ENCODE results near the gene YY1. TPM values are rescaled to one million over a fixed set of nuclear protein-coding genes. Genes with fewer than 3 reads are reported as not detected.

YY1 gene
- total RNA-seq, 4 donors from 2014 or later: 40.2 to 61.7 (median 53.2) TPM

GRCh38 chr14:100192672-100193416 is 46.1 kb upstream of the YY1 start:
- Histone ChIP-seq H3K4me1 (no peaks in the 10 kb centered on the region), H3K27me3 (no peaks in the 10 kb centered on the region), H3K4me3 (peak overlapping the region; percentile 34 to 39), H3K27ac (peak overlapping the region; percentile 82 to 90), H3K9me3 (no peaks in the 10 kb centered on the region), H3K36me3 (no peaks in the 10 kb centered on the region)
- intact Hi-C loops (cut with DNase I; ENCODE audit: low total_unique reads): no loop called here
- TF ChIP-seq POLR2A (IDR thresholded peaks at IDR 0.05) (peak in 1 of 2 donors; percentile 60), CTCF (IDR thresholded peaks at IDR 0.05) (peak; percentile 80 to 98 (median 96))
- peak; percentile 98 to 99 for DNase-seq

- H3K27me3 ChIP-seq: no peaks in the 10 kb centered on the region
- H3K9me3 ChIP-seq: no peaks in the 10 kb centered on the region
- H3K4me3 ChIP-seq: peak overlapping the region; percentile 34 to 39
- TF ChIP-seq CTCF (IDR thresholded peaks at IDR 0.05) (no peak), POLR2A (IDR thresholded peaks at IDR 0.05) (no peak)
- no peaks in the 10 kb centered on the region for H3K4me1 ChIP-seq
- DNase-seq: peak in 1 of 2 donors; percentile 31
- intact Hi-C loops (cut with DNase I; ENCODE audit: low total_unique reads): no loop called here
- peak overlapping the region; percentile 82 to 90 for H3K27ac ChIP-seq
- no peaks in the 10 kb centered on the region for H3K36me3 ChIP-seq
These were observed 45.3 kb upstream of the YY1 start for GRCh38 chr14:100193417-100194357.

DNA sequence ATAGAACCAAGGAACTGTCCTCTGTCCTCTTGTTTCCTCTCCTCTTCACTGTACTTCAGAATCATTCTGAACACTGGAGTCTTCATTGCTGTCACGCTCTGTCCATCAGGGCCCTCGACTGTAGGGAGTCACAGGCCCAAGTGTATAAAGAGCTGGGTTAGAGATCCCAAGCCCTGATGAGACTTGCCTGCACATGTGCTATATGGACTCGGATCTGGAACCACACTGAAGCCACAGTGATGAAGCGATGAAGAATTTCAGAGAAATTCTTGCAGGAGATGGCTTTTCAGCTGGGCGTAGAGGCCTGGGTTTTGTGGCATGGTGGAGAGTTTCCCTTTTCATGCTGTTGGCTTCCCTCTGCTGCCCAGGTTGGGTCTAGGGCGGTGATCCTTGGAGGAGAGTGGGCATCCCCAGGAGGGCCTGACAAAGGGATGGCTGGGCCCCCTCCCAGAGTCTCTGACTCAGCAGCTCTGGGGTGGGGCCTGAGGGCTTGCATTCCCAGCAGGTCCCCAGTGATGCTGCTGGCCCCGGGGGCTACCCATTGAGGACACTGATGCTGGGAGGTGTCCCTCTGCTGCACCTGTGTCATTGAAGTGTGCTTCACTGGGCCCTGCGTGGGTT is 39.6 kb upstream of the YY1 start:
- no peaks in the 10 kb centered on the region for H3K36me3 ChIP-seq
- no peaks in the 10 kb centered on the region for H3K4me1 ChIP-seq
- H3K4me3 ChIP-seq: no peak overlapping the region
- no peaks in the 10 kb centered on the region for H3K27me3 ChIP-seq
- intact Hi-C loops (cut with DNase I; ENCODE audit: low total_unique reads): no loop called here
- no peak overlapping the region for H3K27ac ChIP-seq
- no peak for DNase-seq
- TF ChIP-seq POLR2A (IDR thresholded peaks at IDR 0.05) (no peak), CTCF (IDR thresholded peaks at IDR 0.05) (no peak)
- no peaks in the 10 kb centered on the region for H3K9me3 ChIP-seq

DNA sequence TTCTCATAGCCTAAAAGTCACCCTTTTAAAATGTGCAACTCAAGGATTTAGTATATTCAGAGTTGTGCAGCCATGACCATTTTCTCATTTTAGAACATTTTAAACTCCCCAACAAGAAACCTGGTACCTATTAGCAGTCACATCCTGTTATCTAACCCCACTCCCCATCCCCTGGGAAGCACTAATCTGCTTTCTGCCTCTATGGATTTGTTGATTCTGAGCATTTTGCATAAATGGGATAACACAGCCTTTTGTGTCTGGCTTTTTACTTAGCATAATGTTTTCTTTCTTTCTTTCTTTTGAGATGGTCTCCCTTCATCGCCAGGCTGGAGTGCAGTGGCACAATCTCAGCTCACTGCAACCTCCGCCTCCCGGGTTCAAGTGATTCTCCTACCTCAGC is 38.6 kb upstream of the YY1 start:
- H3K27me3 ChIP-seq: no peaks in the 10 kb centered on the region
- H3K9me3 ChIP-seq: no peaks in the 10 kb centered on the region
- H3K36me3 ChIP-seq: no peaks in the 10 kb centered on the region
- TF ChIP-seq POLR2A (IDR thresholded peaks at IDR 0.05) (no peak), CTCF (IDR thresholded peaks at IDR 0.05) (no peak)
- no peak overlapping the region for H3K4me3 ChIP-seq
- intact Hi-C loops (cut with DNase I; ENCODE audit: low total_unique reads): no loop called here
- H3K4me1 ChIP-seq: no peaks in the 10 kb centered on the region
- no peak overlapping the region for H3K27ac ChIP-seq
- no peak for DNase-seq

All from uterus (tissue), 4 donors.